ENCODE measurements around the gene PRRT1. TPM values are rescaled to one million over a fixed set of nuclear protein-coding genes. Genes with fewer than 3 reads are reported as not detected.
"Not testable (repeated sequence)": the region's sequence is repeated elsewhere in the genome, so short reads cannot be mapped to it uniquely, and the experiment has no call there.

The PRRT1 gene
- total RNA-seq, 1 donor from 2014 or later: not detected

GRCh38 chr6:32151181-32151862 is 417 bp downstream of the PRRT1 start:
- DNase-seq (ENCODE audit: low read depth): no peak

- DNase-seq (ENCODE audit: low read depth): no peak
These were observed 1.5 kb downstream of the PRRT1 start for GRCh38 chr6:32149932-32150870.

- no peak for DNase-seq (ENCODE audit: low read depth)
These were observed 2.5 kb downstream of the PRRT1 start for GRCh38 chr6:32149092-32149755.

GRCh38 chr6:32148289-32149091 is 3.2 kb downstream of the PRRT1 start:
- peak; percentile 58 for DNase-seq (ENCODE audit: low read depth)

GRCh38 chr6:32147401-32148132 is 4.2 kb downstream of the PRRT1 start:
- DNase-seq (ENCODE audit: low read depth): no peak

- no peak for DNase-seq (ENCODE audit: low read depth)
These were observed 5.1 kb downstream of the PRRT1 start for GRCh38 chr6:32146687-32147086.

- DNase-seq (ENCODE audit: low read depth): peak; percentile 31
These were observed 5.5 kb downstream of the PRRT1 start for GRCh38 chr6:32146287-32146686.

- not testable (repeated sequence) for DNase-seq (ENCODE audit: low read depth)
These were observed 7.5 kb downstream of the PRRT1 start for GRCh38 chr6:32144238-32144637.

GRCh38 chr6:32140420-32141046 is 11.2 kb downstream of the PRRT1 start:
- DNase-seq (ENCODE audit: low read depth): no peak

- DNase-seq (ENCODE audit: low read depth): no peak
These were observed 12.1 kb downstream of the PRRT1 start for GRCh38 chr6:32139590-32139989.

- DNase-seq (ENCODE audit: low read depth): no peak
These were observed 14.3 kb downstream of the PRRT1 start for GRCh38 chr6:32137454-32137853.

GRCh38 chr6:32133786-32134185 is 18.0 kb downstream of the PRRT1 start:
- no peak for DNase-seq (ENCODE audit: low read depth)

- DNase-seq (ENCODE audit: low read depth): no peak
These were observed 19.6 kb downstream of the PRRT1 start for GRCh38 chr6:32132110-32132509.

GRCh38 chr6:32131439-32131948 is 20.2 kb downstream of the PRRT1 start:
- DNase-seq (ENCODE audit: low read depth): no peak

GRCh38 chr6:32129297-32130088 is 22.2 kb downstream of the PRRT1 start:
- DNase-seq (ENCODE audit: low read depth): no peak

GRCh38 chr6:32128751-32129296 is 22.9 kb downstream of the PRRT1 start:
- no peak for DNase-seq (ENCODE audit: low read depth)

GRCh38 chr6:32127717-32128592 is 23.8 kb downstream of the PRRT1 start, which contains the start of gene ATF6B:
ATF6B (minus strand) TSS chr6:32128246; CDS start chr6:32128207, 39 bp downstream.
- DNase-seq (ENCODE audit: low read depth): peak; percentile 99

GRCh38 chr6:32127409-32127716 is 24.4 kb downstream of the PRRT1 start:
- DNase-seq (ENCODE audit: low read depth): no peak

Measured in renal cortical epithelial cell (primary cell).